IMR-90 (cell line): Measurements from ENCODE around the gene MYOM1. TPM values are rescaled to one million over a fixed set of nuclear protein-coding genes. Genes with fewer than 3 reads are reported as not detected.
A peak's percentile ranks its signal among the peaks of the same experiment; 100 is the strongest.

Source experiments
- ATAC-seq: fragments of 200-7000 bp; cut with Tn5 transposase; 2 replicates; pipeline ENCODE4 v1.9.1; 2020; ENCODE audit warnings: low read depth, mild to moderate bottlenecking, moderate library complexity
- BruUV-seq: library from RNA; stranded (reverse); fragments of 400-500 nt; replicated peaks from 2 replicates; lab custom pipeline; 2021; lab: Mats Ljungman, UMichigan
- CTCF ChIA-PET: fragments of 300-600 bp; formaldehyde crosslinking; extraction: SDS; loops from one replicate; lab custom pipeline; 2021; ENCODE audit warnings: antibody characterized with exemption; lab: Yijun Ruan, JAX
- POLR2A ChIA-PET: fragments of 300-600 bp; sonication (Branson Sonifier 250); formaldehyde crosslinking; loops from one replicate; lab custom pipeline; 2022; ENCODE audit warnings: antibody characterized with exemption; ENCODE audit not compliant: unreplicated experiment; lab: Charles Lee
- DNase-seq: peaks from one replicate; pipeline ENCODE4 v3.0.0; 2013
- H2AFZ ChIP-seq: replicated peaks from 2 replicates; pipeline ENCODE3; 2013; ENCODE audit warnings: low read length, mild to moderate bottlenecking; ENCODE audit not compliant: poor library complexity
- H2AK5ac ChIP-seq: 2 replicates; pipeline ENCODE4 v1.6.1; 2013; ENCODE audit warnings: low read depth, low read length, inconsistent platforms
- H2AK9ac ChIP-seq: replicated peaks from 2 replicates; pipeline ENCODE3; 2013; ENCODE audit warnings: mild to moderate bottlenecking, low read depth, low read length, moderate library complexity; ENCODE audit not compliant: poor library complexity
- H2BK120ac ChIP-seq: 2 replicates; pipeline ENCODE4 v1.6.1; 2013; ENCODE audit warnings: low read depth, low read length, inconsistent platforms
- H2BK15ac ChIP-seq: 3 replicates; pipeline ENCODE4 v1.6.1; 2013; ENCODE audit warnings: low read depth, low read length, inconsistent platforms
- H2BK20ac ChIP-seq: 2 replicates; pipeline ENCODE4 v1.6.1; 2013; ENCODE audit warnings: low read depth, mild to moderate bottlenecking, inconsistent platforms, low read length, moderate library complexity
- H2BK5ac ChIP-seq: 2 replicates; pipeline ENCODE4 v1.6.1; 2013; ENCODE audit warnings: mild to moderate bottlenecking, low read depth, low read length, inconsistent platforms; ENCODE audit not compliant: poor library complexity, severe bottlenecking
- H3K14ac ChIP-seq: replicated peaks from 2 replicates; pipeline ENCODE4 v1.6.1; 2013; ENCODE audit warnings: low read depth, low read length, inconsistent platforms
- H3K18ac ChIP-seq: 2 replicates; pipeline ENCODE4 v1.6.1; 2013; ENCODE audit warnings: low read depth, low read length, control low read depth
- H3K23ac ChIP-seq: 2 replicates; pipeline ENCODE4 v1.6.1; 2013; ENCODE audit warnings: low read depth, low read length, inconsistent platforms
- H3K27ac ChIP-seq: 2 replicates; pipeline ENCODE4 v1.5.1; 2013; ENCODE audit warnings: mild to moderate bottlenecking, control low read depth, low read length; ENCODE audit not compliant: insufficient read depth
- H3K27me3 ChIP-seq: 2 replicates; pipeline ENCODE4 v1.6.1; 2013; ENCODE audit warnings: low read length; ENCODE audit not compliant: control insufficient read depth, insufficient read depth
- H3K36me3 ChIP-seq: 2 replicates; pipeline ENCODE4 v1.6.1; 2013; ENCODE audit warnings: low read length, mixed read lengths; ENCODE audit not compliant: control insufficient read depth, insufficient read depth
- H3K4ac ChIP-seq: 2 replicates; pipeline ENCODE4 v1.6.1; 2013; ENCODE audit warnings: low read depth, low read length, inconsistent platforms
- H3K4me1 ChIP-seq: 2 replicates; pipeline ENCODE4 v1.6.1; 2013; ENCODE audit warnings: low read length, mixed read lengths; ENCODE audit not compliant: control insufficient read depth, insufficient read depth
- H3K4me2 ChIP-seq: 2 replicates; pipeline ENCODE4 v1.6.1; 2013; ENCODE audit warnings: low read depth, mild to moderate bottlenecking, control low read depth, low read length, moderate library complexity
- H3K4me3 ChIP-seq: 2 replicates; pipeline ENCODE4 v1.5.1; 2013; ENCODE audit warnings: low read depth, mild to moderate bottlenecking, control low read depth, low read length, moderate library complexity; ENCODE audit not compliant: insufficient read depth
- H3K56ac ChIP-seq: 2 replicates; pipeline ENCODE4 v1.6.1; 2013; ENCODE audit warnings: low read length, inconsistent platforms; ENCODE audit not compliant: insufficient read depth; ENCODE audit errors: extremely low read depth
- H3K79me1 ChIP-seq, 2 experiments: 2 replicates each; pipeline ENCODE4 v1.6.1; 2013; ENCODE audit warnings: low read length in 2 of 2, inconsistent platforms in 1 of 2, low read depth in 1 of 2
- H3K9ac ChIP-seq: 2 replicates; pipeline ENCODE4 v1.6.1; 2013; ENCODE audit warnings: low read depth, low read length, control low read depth
- H3K9me1 ChIP-seq: 2 replicates; pipeline ENCODE4 v1.6.1; 2013; ENCODE audit warnings: low read length, inconsistent platforms; ENCODE audit not compliant: insufficient read depth
- H3K9me3 ChIP-seq: 2 replicates; pipeline ENCODE4 v1.6.1; 2013; ENCODE audit warnings: low read length; ENCODE audit not compliant: control insufficient read depth, insufficient read depth
- H4K20me1 ChIP-seq: 2 replicates; pipeline ENCODE4 v1.6.1; 2013; ENCODE audit warnings: low read length, inconsistent platforms; ENCODE audit not compliant: insufficient read depth
- H4K5ac ChIP-seq: 2 replicates; pipeline ENCODE4 v1.6.1; 2013; ENCODE audit warnings: mild to moderate bottlenecking, low read depth, low read length, control low read depth
- H4K8ac ChIP-seq, 2 experiments: 2 replicates each; pipeline ENCODE4 v1.6.1; 2013; ENCODE audit warnings: low read depth in 2 of 2, low read length in 2 of 2, control low read depth in 1 of 2, inconsistent platforms in 1 of 2
- H4K91ac ChIP-seq: 2 replicates; pipeline ENCODE4 v1.6.1; 2013; ENCODE audit warnings: low read depth, low read length, inconsistent platforms; ENCODE audit not compliant: insufficient read depth
- WGBS, 2 experiments: methylation state at CpG; one replicate each; pipeline versions ENCODE4 v1.1.5 to v1.1.7; 2013; ENCODE audit warnings: missing lambda C conversion rate in 2 of 2; ENCODE audit not compliant: insufficient read length in 1 of 2; ENCODE audit errors: extremely low coverage in 2 of 2; 5-methylcytosine and 5-hydroxymethylcytosine counted together
- dilution Hi-C: fragments of 300-500 bp; cut with HindIII; formaldehyde crosslinking; loops from one replicate; pipeline ENCODE4 v1.14.3; 2018; ENCODE audit warnings: low sequenced_read_pairs; ENCODE audit not compliant: unreplicated experiment
- in situ Hi-C: fragments of 300-500 bp; cut with MboI; formaldehyde crosslinking; loops from 3 replicates; pipeline ENCODE4 v1.14.3; 2019; ENCODE audit warnings: low sequenced_read_pairs, inconsistent platforms, mixed read lengths
- intact Hi-C: fragments of 100-400 bp; cut with micrococcal nuclease; formaldehyde crosslinking; loops from 2 replicates; pipeline ENCODE4 v1.10.0; 2022
- polyA plus RNA-seq, 3 experiments: library from polyadenylated mRNA; depleted of rRNA; stranded (reverse); fragments of >200 nt; gene quantifications; 2 replicates each; pipeline ENCODE4 v1.2.3, GENCODE V29; 2012; ENCODE audit warnings: low replicate concordance in 1 of 3
- total RNA-seq: library from RNA; depleted of rRNA; stranded (reverse); fragments of >200 nt; gene quantifications from 2 replicates; pipeline ENCODE4 v1.2.3, GENCODE V29; 2012
- TF ChIP-seq, protein P1 (sequence below): fragments of 150-350 bp; IDR thresholded peaks from 2 replicates; pipeline ENCODE4 v1.6.1; 2016; ENCODE audit warnings: low read depth, mild to moderate bottlenecking, low read length, moderate library complexity, borderline replicate concordance

MYOM1 gene
- total and polyA plus RNA-seq, 2 of the 4 experiments (the other 2 are of a cell fraction): under 0.01 to 0.10 TPM

DNA sequence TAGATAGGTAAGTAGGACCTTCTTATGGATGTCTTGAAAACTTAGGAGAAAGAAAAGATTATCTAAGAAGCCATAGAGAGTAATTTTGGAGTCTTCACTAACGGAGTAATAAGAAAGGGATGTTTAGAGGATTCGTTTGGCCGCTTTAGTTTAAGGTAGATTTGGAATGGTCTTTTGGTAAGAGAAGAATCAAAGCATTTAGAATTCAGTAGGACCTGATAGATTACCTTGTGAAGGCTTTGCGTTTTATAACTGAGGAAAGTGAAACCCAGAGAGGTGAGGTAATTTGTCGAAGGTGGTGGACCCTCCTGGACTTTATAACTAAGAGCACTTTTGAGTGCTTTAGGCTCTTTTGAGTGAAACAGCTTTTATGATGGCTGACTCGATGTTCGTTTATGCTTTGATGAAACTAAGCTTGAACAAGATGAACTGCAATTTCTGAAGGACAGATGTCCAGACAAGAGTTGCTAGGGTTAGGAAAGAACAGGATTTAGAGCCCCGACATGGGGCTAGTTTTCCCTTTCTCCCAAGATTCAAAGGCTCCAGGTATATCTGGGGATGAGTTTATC, 43.4 kb upstream of the MYOM1 start:
- H2AFZ ChIP-seq: no peak overlapping the region
- in situ Hi-C loops (no loop called here), intact Hi-C loops (loop anchor here (5.0 kb wide), 2 partner anchors 189 to 339 kb away; partner anchors contain the start of gene TGIF1), dilution Hi-C loops (no loop called here)
- no peak overlapping the region for H4K91ac ChIP-seq
- H3K4ac ChIP-seq: peak overlapping the region; percentile 86
- peak overlapping the region; percentile 99 for H3K9ac ChIP-seq
- peak overlapping the region; percentile 100 for H2BK5ac ChIP-seq
- TF ChIP-seq, protein P1, sequence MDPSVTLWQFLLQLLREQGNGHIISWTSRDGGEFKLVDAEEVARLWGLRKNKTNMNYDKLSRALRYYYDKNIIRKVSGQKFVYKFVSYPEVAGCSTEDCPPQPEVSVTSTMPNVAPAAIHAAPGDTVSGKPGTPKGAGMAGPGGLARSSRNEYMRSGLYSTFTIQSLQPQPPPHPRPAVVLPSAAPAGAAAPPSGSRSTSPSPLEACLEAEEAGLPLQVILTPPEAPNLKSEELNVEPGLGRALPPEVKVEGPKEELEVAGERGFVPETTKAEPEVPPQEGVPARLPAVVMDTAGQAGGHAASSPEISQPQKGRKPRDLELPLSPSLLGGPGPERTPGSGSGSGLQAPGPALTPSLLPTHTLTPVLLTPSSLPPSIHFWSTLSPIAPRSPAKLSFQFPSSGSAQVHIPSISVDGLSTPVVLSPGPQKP: no peak
- WGBS, 2 experiments: 20% methylated on average over 5 of the region's 8 CpGs; no CpG with 5 or more reads in 1 of the 2 experiments
- H2AK9ac ChIP-seq: no peak overlapping the region
- no peak overlapping the region for H2BK20ac ChIP-seq
- BruUV-seq: TSS peak; percentile 59
- H3K27ac ChIP-seq: peak overlapping the region; percentile 99
- peaks cover 15 to 59% of the 10 kb centered on the region in 2 experiments; a peak in 3 of 4 replicates for H3K79me1 ChIP-seq
- peaks cover 56% of the 10 kb centered on the region for H4K20me1 ChIP-seq
- 0 out of 2 replicates have a peak overlapping the region, but pooled peaks have one; percentile 79 for H4K5ac ChIP-seq
- no peak for DNase-seq
- peak overlapping the region; percentile 98 for H3K4me2 ChIP-seq
- ATAC-seq: no peak
- peak overlapping the region; percentile 98; the same call in 1 of the 2 replicates for H2AK5ac ChIP-seq
- peak overlapping the region in 1 of 2 experiments; percentile 82; a peak in 2 of 4 replicates for H4K8ac ChIP-seq
- H2BK120ac ChIP-seq: no peak overlapping the region
- 0 out of 3 replicates have a peak overlapping the region, but pooled peaks have one; percentile 28 for H2BK15ac ChIP-seq
- peaks cover 12% of the 10 kb centered on the region for H3K4me1 ChIP-seq
- no peaks in the 10 kb centered on the region for H3K27me3 ChIP-seq
- H3K4me3 ChIP-seq: peak overlapping the region; percentile 87
- no peaks in the 10 kb centered on the region for H3K9me3 ChIP-seq
- CTCF ChIA-PET: interaction anchor here (0.6 to 0.7 kb wide), 2 partner anchors 340 to 429 kb away, joined by 3 read pairs; no protein-coding TSS in a partner anchor
- H3K14ac ChIP-seq: peak overlapping the region; percentile 99
- peak overlapping the region; percentile 55 for H3K56ac ChIP-seq
- peaks cover 5% of the 10 kb centered on the region for H3K36me3 ChIP-seq
- no peak overlapping the region for H3K18ac ChIP-seq
- peak overlapping the region; percentile 83 for H3K23ac ChIP-seq
- H3K9me1 ChIP-seq: peaks cover 20% of the 10 kb centered on the region
- POLR2A ChIA-PET: interaction anchor here (0.7 kb wide), 1 partner anchor 509 kb away, joined by 3 read pairs; no protein-coding TSS in a partner anchor
